CD4-positive, alpha-beta T cell (primary cell): ENCODE data around the gene RNF175. TPM values are rescaled to one million over a fixed set of nuclear protein-coding genes. Genes with fewer than 3 reads are reported as not detected.

ENCODE experiments used
- ATAC-seq: fragments of 200-7000 bp; cut with Tn5 transposase; one replicate; pipeline ENCODE4 v1.10.0; 2022; ENCODE audit warnings: mild to moderate bottlenecking; ENCODE audit not compliant: poor library complexity
- CTCF ChIA-PET: fragments of 350-600 bp; sonication (Branson Sonifier 250); formaldehyde crosslinking; loops from one replicate; lab custom pipeline; 2021; ENCODE audit warnings: antibody characterized with exemption, inconsistent platforms; lab: Charles Lee
- POLR2A ChIA-PET: fragments of 350-600 bp; sonication (Branson Sonifier 250); formaldehyde crosslinking; loops from one replicate; lab custom pipeline; 2021; ENCODE audit warnings: antibody characterized with exemption, inconsistent platforms; lab: Charles Lee
- DNase-seq, 14 experiments: peaks; one replicate each; pipeline ENCODE4 v3.0.0-alpha.2; 2013 to 2020; ENCODE audit warnings: mixed read lengths in 2 of 14
- H3K27ac ChIP-seq, 2 donors: one replicate each; pipeline versions ENCODE4 v1.5.1 to v1.7.0; 2013; ENCODE audit warnings: low read length in 2 of 2, low read depth in 1 of 2, mild to moderate bottlenecking in 1 of 2
- H3K27me3 ChIP-seq, 2 experiments: 1 replicate in 1 of 2; 2 replicates in 1 of 2; pipeline versions ENCODE4 v1.6.1 to v1.7.0; 2013; ENCODE audit warnings: low read length in 2 of 2, control low read depth in 1 of 2, mild to moderate bottlenecking in 1 of 2, moderate library complexity in 1 of 2; ENCODE audit not compliant: insufficient read depth in 2 of 2, control insufficient read depth in 1 of 2
- H3K36me3 ChIP-seq: one replicate; pipeline ENCODE4 v1.6.1; 2013; ENCODE audit warnings: low read length, control low read depth; ENCODE audit not compliant: insufficient read depth
- H3K4me1 ChIP-seq: one replicate; pipeline ENCODE4 v1.6.1; 2013; ENCODE audit warnings: low read length, control low read depth; ENCODE audit not compliant: insufficient read depth
- H3K4me3 ChIP-seq: one replicate; pipeline ENCODE4 v1.5.1; 2013; ENCODE audit warnings: mild to moderate bottlenecking, low read length, moderate library complexity
- H3K9me3 ChIP-seq, 2 experiments: 1 replicate in 1 of 2; 2 replicates in 1 of 2; pipeline versions ENCODE4 v1.6.1 to v1.7.0; 2013; ENCODE audit warnings: low read length in 2 of 2, mild to moderate bottlenecking in 2 of 2, control low read depth in 1 of 2, moderate library complexity in 1 of 2; ENCODE audit not compliant: control insufficient read depth in 1 of 2, insufficient read depth in 1 of 2
- H3K27ac Mint-ChIP-seq: one replicate; pipeline ENCODE4 v1.8.0; 2020; ENCODE audit warnings: mixed read lengths
- H3K27me3 Mint-ChIP-seq: one replicate; pipeline ENCODE4 v1.8.0; 2021; ENCODE audit warnings: mixed read lengths
- H3K36me3 Mint-ChIP-seq: one replicate; pipeline ENCODE4 v1.8.0; 2021; ENCODE audit warnings: low read depth, mixed read lengths
- H3K4me1 Mint-ChIP-seq: one replicate; pipeline ENCODE4 v1.8.0; 2021; ENCODE audit warnings: low read depth, mixed read lengths
- H3K4me3 Mint-ChIP-seq: one replicate; pipeline ENCODE4 v1.8.0; 2020; ENCODE audit warnings: mild to moderate bottlenecking, mixed read lengths
- H3K9me3 Mint-ChIP-seq: one replicate; pipeline ENCODE4 v1.8.0; 2020; ENCODE audit warnings: mixed read lengths
- intact Hi-C, 2 experiments: fragments of 100-400 bp; cut with DNase I in 1 of 2; cut with micrococcal nuclease in 1 of 2; formaldehyde crosslinking; loops; one replicate each; pipeline versions ENCODE4 v1.15.1 to v1.9.0; 2023 to 2025; cut with DNase I, micrococcal nuclease
- total RNA-seq, 174 experiments: library from RNA in 2 of 174; stranded (reverse) in 2 of 174; gene quantifications; one replicate each; pipeline ENCODE4 v1.2.3 and lab custom pipeline; 2021 to 2026
- TF ChIP-seq, protein P1 (sequence below): fragments of 200-600 bp; IDR thresholded peaks from one replicate; pipeline ENCODE4 v1.8.0; 2022; ENCODE audit warnings: antibody characterized with exemption, mild to moderate bottlenecking

The RNF175 gene
- total RNA-seq, 2 experiments from 2014 or later: 1.4 to 1.8 TPM

- Histone ChIP-seq H3K9me3 (no peaks in the 10 kb centered on the region), H3K27ac (no peak overlapping the region), H3K4me3 (no peak overlapping the region), H3K36me3 (no peaks in the 10 kb centered on the region), H3K27me3 (peaks cover 0 to 5% of the 10 kb centered on the region in 2 experiments), H3K4me1 (no peaks in the 10 kb centered on the region)
- CTCF ChIA-PET: no interaction called here
- intact Hi-C loops: no loop called here
- H3K27me3 Mint-ChIP-seq: peaks cover 47% of the 10 kb centered on the region
- TF ChIP-seq, protein P1, sequence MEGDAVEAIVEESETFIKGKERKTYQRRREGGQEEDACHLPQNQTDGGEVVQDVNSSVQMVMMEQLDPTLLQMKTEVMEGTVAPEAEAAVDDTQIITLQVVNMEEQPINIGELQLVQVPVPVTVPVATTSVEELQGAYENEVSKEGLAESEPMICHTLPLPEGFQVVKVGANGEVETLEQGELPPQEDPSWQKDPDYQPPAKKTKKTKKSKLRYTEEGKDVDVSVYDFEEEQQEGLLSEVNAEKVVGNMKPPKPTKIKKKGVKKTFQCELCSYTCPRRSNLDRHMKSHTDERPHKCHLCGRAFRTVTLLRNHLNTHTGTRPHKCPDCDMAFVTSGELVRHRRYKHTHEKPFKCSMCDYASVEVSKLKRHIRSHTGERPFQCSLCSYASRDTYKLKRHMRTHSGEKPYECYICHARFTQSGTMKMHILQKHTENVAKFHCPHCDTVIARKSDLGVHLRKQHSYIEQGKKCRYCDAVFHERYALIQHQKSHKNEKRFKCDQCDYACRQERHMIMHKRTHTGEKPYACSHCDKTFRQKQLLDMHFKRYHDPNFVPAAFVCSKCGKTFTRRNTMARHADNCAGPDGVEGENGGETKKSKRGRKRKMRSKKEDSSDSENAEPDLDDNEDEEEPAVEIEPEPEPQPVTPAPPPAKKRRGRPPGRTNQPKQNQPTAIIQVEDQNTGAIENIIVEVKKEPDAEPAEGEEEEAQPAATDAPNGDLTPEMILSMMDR: no peak
- POLR2A ChIA-PET: no interaction called here
- no peak for ATAC-seq
- no peaks in the 10 kb centered on the region for H3K9me3 Mint-ChIP-seq
- H3K4me1 Mint-ChIP-seq: no peaks in the 10 kb centered on the region
- no peak overlapping the region for H3K27ac Mint-ChIP-seq
- no peak overlapping the region for H3K4me3 Mint-ChIP-seq
- H3K36me3 Mint-ChIP-seq: no peaks in the 10 kb centered on the region
- DNase-seq: no peak
These were observed 39.3 kb upstream of the RNF175 start for GRCh38 chr4:153798901-153799693.

DNA sequence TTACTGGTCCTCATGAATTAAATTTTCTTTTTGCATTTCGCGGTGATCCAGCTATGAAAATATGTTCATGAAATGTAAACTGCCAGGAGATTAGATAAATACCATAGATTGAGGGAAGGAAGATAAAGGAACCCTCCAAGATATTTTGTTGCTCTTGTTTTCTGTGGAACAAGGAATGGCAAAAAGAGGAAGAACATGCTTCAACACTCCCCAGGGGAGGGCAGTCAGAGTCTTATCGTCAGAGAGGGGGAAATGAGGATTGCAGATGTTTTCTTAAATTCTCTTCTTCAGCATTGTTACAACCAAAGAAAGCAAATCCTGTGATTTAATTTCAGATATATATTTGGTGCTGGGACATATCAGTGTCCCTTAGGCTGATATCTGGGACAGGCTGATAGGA lies 38.6 kb upstream of the RNF175 start:
- no peak for DNase-seq
- no peaks in the 10 kb centered on the region for H3K9me3 ChIP-seq
- ChIA-PET POLR2A (no interaction called here), CTCF (no interaction called here)
- no peak overlapping the region for H3K4me3 ChIP-seq
- no peaks in the 10 kb centered on the region for H3K36me3 Mint-ChIP-seq
- H3K36me3 ChIP-seq: no peaks in the 10 kb centered on the region
- no peak overlapping the region for H3K27ac ChIP-seq
- ATAC-seq: no peak
- H3K4me3 Mint-ChIP-seq: no peak overlapping the region
- TF ChIP-seq, protein P1: no peak
- peaks cover under 1% of the 10 kb centered on the region for H3K4me1 Mint-ChIP-seq
- no peaks in the 10 kb centered on the region for H3K4me1 ChIP-seq
- H3K27me3 ChIP-seq: peaks cover 6 to 12% of the 10 kb centered on the region in 2 experiments
- no peak overlapping the region for H3K27ac Mint-ChIP-seq
- no peaks in the 10 kb centered on the region for H3K9me3 Mint-ChIP-seq
- peaks cover 54% of the 10 kb centered on the region for H3K27me3 Mint-ChIP-seq
- intact Hi-C loops: no loop called here

DNA sequence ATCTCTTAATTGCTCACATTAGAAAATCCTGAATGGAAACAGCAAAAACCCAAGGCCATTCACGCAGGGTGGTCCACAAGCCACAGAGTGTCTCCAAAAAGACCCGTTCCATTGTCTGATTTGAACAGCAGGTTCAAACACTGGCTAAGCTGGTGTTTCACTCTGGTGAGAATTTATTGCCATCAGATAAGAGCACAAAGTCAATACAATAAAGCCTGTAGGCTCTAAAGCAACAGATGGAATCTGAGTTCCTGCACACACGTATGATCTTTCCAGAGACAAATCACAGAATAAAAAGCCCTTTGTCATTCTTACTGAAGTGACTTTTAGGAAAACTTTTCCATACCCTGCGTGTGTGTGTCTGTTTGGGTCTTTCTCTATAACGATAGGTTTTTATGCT lies 34.2 kb upstream of the RNF175 start:
- ChIA-PET CTCF (interaction anchor here (1.8 kb wide), 1 partner anchor 8 kb away, joined by 7 read pairs; no protein-coding TSS in a partner anchor), POLR2A (no interaction called here)
- peaks cover 43 to 56% of the 10 kb centered on the region in 2 experiments for H3K27me3 ChIP-seq
- peaks cover 40% of the 10 kb centered on the region for H3K4me1 ChIP-seq
- peaks cover 0 to 30% of the 10 kb centered on the region in 2 experiments for H3K9me3 ChIP-seq
- H3K4me3 ChIP-seq: no peak overlapping the region
- Mint-ChIP-seq H3K27ac (no peak overlapping the region), H3K9me3 (no peaks in the 10 kb centered on the region), H3K4me1 (peaks cover 38% of the 10 kb centered on the region), H3K4me3 (no peak overlapping the region), H3K27me3 (peaks cover 95% of the 10 kb centered on the region), H3K36me3 (no peaks in the 10 kb centered on the region)
- no peak for ATAC-seq
- DNase-seq: no peak
- intact Hi-C loops: loop anchor here in 1 of 2 experiments (5.0 kb wide), 1 partner anchor 553 kb away; no protein-coding TSS in a partner anchor
- H3K27ac ChIP-seq: no peak overlapping the region
- H3K36me3 ChIP-seq: no peaks in the 10 kb centered on the region
- TF ChIP-seq, protein P1: no peak
